Neural cell (in vitro differentiated cells): ENCODE results near the gene PPP3CA. TPM values are rescaled to one million over a fixed set of nuclear protein-coding genes. Genes with fewer than 3 reads are reported as not detected.

Experiments used
- H2AFZ ChIP-seq: fragments of 200-600, 300-800 bp; sonication (generic), shearing (Covaris generic); 2 replicates; pipeline ENCODE4 v1.6.0; 2014; ENCODE audit warnings: low read depth, mild to moderate bottlenecking, antibody characterized with exemption, low read length, moderate library complexity
- H3F3A ChIP-seq: fragments of 200-600 bp; shearing (Covaris generic); 2 replicates; pipeline ENCODE4 v1.6.1; 2016; ENCODE audit warnings: mild to moderate bottlenecking, moderate library complexity, mixed read lengths, antibody characterized with exemption, low read length; ENCODE audit not compliant: insufficient read depth, poor library complexity, severe bottlenecking
- H3K27ac ChIP-seq: fragments of 200-600, 300-800 bp; sonication (generic), shearing (Covaris generic); 2 replicates; pipeline ENCODE4 v1.5.1; 2014; ENCODE audit warnings: mild to moderate bottlenecking, low read length, moderate library complexity
- H3K27me3 ChIP-seq: fragments of 300-800, 200-600 bp; sonication (generic), shearing (Covaris generic); 2 replicates; pipeline ENCODE4 v1.6.0; 2014; ENCODE audit warnings: mild to moderate bottlenecking, low read depth, low read length, moderate library complexity; ENCODE audit not compliant: insufficient read depth
- H3K36me3 ChIP-seq: fragments of 300-800, 200-600 bp; sonication (generic), shearing (Covaris generic); 2 replicates; pipeline ENCODE4 v1.5.1; 2014; ENCODE audit warnings: mild to moderate bottlenecking, antibody characterized with exemption, low read length, moderate library complexity; ENCODE audit not compliant: insufficient read depth
- H3K4me2 ChIP-seq: fragments of 300-800, 200-600 bp; sonication (generic), shearing (Covaris generic); 2 replicates; pipeline ENCODE4 v1.6.0; 2014; ENCODE audit warnings: mild to moderate bottlenecking, low read length
- H3K4me3 ChIP-seq: fragments of 300-800, 200-600 bp; sonication (generic), shearing (Covaris generic); 2 replicates; pipeline ENCODE4 v1.5.1; 2014; ENCODE audit warnings: mild to moderate bottlenecking, low read length, moderate library complexity
- H3K79me2 ChIP-seq: fragments of 200-600 bp; shearing (Covaris generic); replicated peaks from 2 replicates; pipeline ENCODE4 v1.6.0; 2014; ENCODE audit warnings: mild to moderate bottlenecking, low read length, moderate library complexity; ENCODE audit not compliant: insufficient read depth
- H3K9ac ChIP-seq: fragments of 300-800, 200-600 bp; sonication (generic), shearing (Covaris generic); 2 replicates; pipeline ENCODE4 v1.6.1; 2016; ENCODE audit warnings: mild to moderate bottlenecking, low read length, mixed read lengths
- H3K9me2 ChIP-seq: fragments of 200-600 bp; shearing (Covaris generic); 2 replicates; pipeline ENCODE4 v1.6.1; 2016; ENCODE audit warnings: mild to moderate bottlenecking, low read length, mixed read lengths; ENCODE audit not compliant: insufficient read depth
- H3K9me3 ChIP-seq: fragments of 200-600, 300-800 bp; sonication (generic), shearing (Covaris generic); 2 replicates; pipeline ENCODE4 v1.6.1; 2016; ENCODE audit warnings: mild to moderate bottlenecking, mixed run types, low read length, moderate library complexity, mixed read lengths
- H4K20me1 ChIP-seq: fragments of 200-600 bp; shearing (Covaris generic); 2 replicates; pipeline ENCODE4 v1.6.1; 2016; ENCODE audit warnings: mild to moderate bottlenecking, mixed run types; ENCODE audit not compliant: insufficient read depth
- CTCF ChIP-seq: fragments of 450-650 bp; IDR thresholded peaks from 2 replicates; pipeline ENCODE4 v1.5.1; 2014; ENCODE audit warnings: antibody characterized with exemption, mild to moderate bottlenecking, moderate library complexity; ENCODE audit not compliant: poor library complexity, severe bottlenecking
- EP300 ChIP-seq: fragments of 450-650 bp; conservative IDR thresholded peaks from 2 replicates; pipeline ENCODE4 v1.6.1; 2014; ENCODE audit warnings: antibody characterized with exemption, mild to moderate bottlenecking, moderate library complexity; ENCODE audit not compliant: poor library complexity, severe bottlenecking
- EZH2 ChIP-seq: fragments of 200-600, 300-800 bp; shearing (Covaris generic), sonication (generic); IDR thresholded peaks from 2 replicates; pipeline ENCODE4 v1.6.1; 2014; ENCODE audit warnings: antibody characterized with exemption, low read length, borderline replicate concordance, mild to moderate bottlenecking; ENCODE audit not compliant: insufficient read depth, poor library complexity, severe bottlenecking
- MXI1 ChIP-seq: fragments of 450-650 bp; conservative IDR thresholded peaks from 2 replicates; pipeline ENCODE4 v1.6.1; 2014; ENCODE audit warnings: antibody characterized with exemption, mild to moderate bottlenecking; ENCODE audit not compliant: poor library complexity, severe bottlenecking
- POLR2AphosphoS5 ChIP-seq: IDR thresholded peaks from 2 replicates; pipeline ENCODE4 v1.6.1; 2012
- RAD21 ChIP-seq: fragments of 450-650 bp; conservative IDR thresholded peaks from 2 replicates; pipeline ENCODE4 v1.6.1; 2014; ENCODE audit warnings: antibody characterized with exemption, mild to moderate bottlenecking, moderate library complexity
- REST ChIP-seq: IDR thresholded peaks from 2 replicates; pipeline ENCODE4 v1.6.1; 2012; ENCODE audit warnings: borderline replicate concordance
- SMC3 ChIP-seq: fragments of 450-650 bp; conservative IDR thresholded peaks from 2 replicates; pipeline ENCODE4 v1.6.1; 2014; ENCODE audit warnings: antibody characterized with exemption, mild to moderate bottlenecking, moderate library complexity; ENCODE audit not compliant: poor library complexity
- TAF1 ChIP-seq: IDR thresholded peaks from 2 replicates; pipeline ENCODE4 v1.6.1; 2012; ENCODE audit warnings: low read depth
- polyA plus RNA-seq: library from polyadenylated mRNA; depleted of rRNA; stranded (reverse); fragments of >200 nt; gene quantifications from 2 replicates; pipeline ENCODE4 v1.2.3, GENCODE V29; 2014

The PPP3CA gene
- polyA plus RNA-seq, 1 donor from 2014 or later = 78.2 TPM

- Histone ChIP-seq H3K27ac (no peak overlapping the region), H2AFZ (no peak overlapping the region), H3K9me3 (no peaks in the 10 kb centered on the region)
Observed at GRCh38 chr4:100979736-100980135, 367.6 kb downstream of the PPP3CA start.

DNA sequence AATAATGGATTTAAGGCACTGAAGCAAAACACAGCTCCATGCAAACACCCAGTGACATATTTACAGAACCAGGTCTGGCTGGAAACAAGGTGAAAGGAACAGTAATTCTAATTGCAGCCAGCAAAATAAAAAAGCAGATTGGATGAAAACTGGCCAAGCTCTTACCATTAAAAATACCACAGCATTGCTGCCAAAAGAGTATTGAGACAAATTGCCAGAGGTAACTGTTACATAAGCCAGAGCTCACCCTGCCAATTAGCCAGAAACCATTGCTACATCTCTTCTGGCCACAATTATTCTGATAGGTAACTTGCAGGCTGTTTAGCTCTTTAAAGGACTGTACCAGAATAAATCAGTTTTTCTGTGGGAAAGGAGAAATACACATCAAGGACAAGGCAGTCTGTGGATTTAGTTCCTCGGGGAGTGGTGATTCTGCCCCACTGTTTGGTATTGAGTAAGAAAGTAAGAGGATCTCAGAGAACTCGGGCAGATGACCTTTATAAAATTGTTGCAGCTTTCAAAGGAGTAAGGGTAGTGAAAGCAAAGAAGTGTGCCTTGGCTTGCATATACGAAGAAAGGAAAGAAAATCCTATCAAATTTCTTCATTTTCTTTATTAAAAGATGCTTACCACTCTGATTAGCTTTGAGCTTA, 369.5 kb downstream of the PPP3CA start:
- no peaks in the 10 kb centered on the region for H3K79me2 ChIP-seq
- H3K9me3 ChIP-seq = no peaks in the 10 kb centered on the region
- H3K36me3 ChIP-seq = no peaks in the 10 kb centered on the region
- H3K9ac ChIP-seq = no peak overlapping the region
- no peaks in the 10 kb centered on the region for H3F3A ChIP-seq
- no peak overlapping the region for H2AFZ ChIP-seq
- H4K20me1 ChIP-seq = no peaks in the 10 kb centered on the region
- H3K4me3 ChIP-seq = no peak overlapping the region
- no peaks in the 10 kb centered on the region for H3K9me2 ChIP-seq
- no peaks in the 10 kb centered on the region for H3K27me3 ChIP-seq
- H3K4me2 ChIP-seq = no peak overlapping the region
- no peak overlapping the region for H3K27ac ChIP-seq
- no peak for TF ChIP-seq REST
- no peak for TF ChIP-seq CTCF
- TF ChIP-seq SMC3 = no peak
- no peak for TF ChIP-seq TAF1
- no peak for TF ChIP-seq EZH2

More at GRCh38 chr4:100979736-100980135, 367.6 kb downstream of the PPP3CA start:
- Histone ChIP-seq H4K20me1 (no peaks in the 10 kb centered on the region), H3K27me3 (no peaks in the 10 kb centered on the region), H3K79me2 (no peaks in the 10 kb centered on the region), H3K9ac (no peak overlapping the region), H3K4me2 (no peak overlapping the region), H3F3A (no peaks in the 10 kb centered on the region), H3K36me3 (no peaks in the 10 kb centered on the region), H3K9me2 (no peaks in the 10 kb centered on the region), H3K4me3 (no peak overlapping the region)
- TF ChIP-seq EP300 (no peak), CTCF (no peak), RAD21 (no peak), TAF1 (no peak), MXI1 (no peak), SMC3 (no peak), REST (no peak), POLR2AphosphoS5 (no peak), EZH2 (no peak)
